Measurements from ENCODE around the gene GPATCH2. TPM values are rescaled to one million over a fixed set of nuclear protein-coding genes. Genes with fewer than 3 reads are reported as not detected.

GPATCH2 gene
- total and polyA plus RNA-seq, 10 of the 15 experiments (the other 5 are each of a cell fraction or from before 2014, with no cell fraction given): 3.2 to 12.2 (median 5.4) TPM

- TF ChIP-seq JUNB (IDR thresholded peaks at IDR 0.05) (peak; percentile 73), ESRRA (IDR thresholded peaks at IDR 0.05; ENCODE audit: low read length) (no peak)
These were observed 148.4 kb downstream of the GPATCH2 start (continued) for GRCh38 chr1:217482356-217483102.

GRCh38 chr1:217478450-217478849 is 152.4 kb downstream of the GPATCH2 start:
- FAIRE-seq (no peak), DNase-seq (ENCODE audit: low read depth, low spot score) (no peak), ATAC-seq (no peak)
- in situ Hi-C loops (cut with MboI): no loop called here
- no peaks in the 10 kb centered on the region for H3K79me2 ChIP-seq (ENCODE audit: control insufficient read depth, insufficient read depth, low read length)
- peaks cover 6% of the 10 kb centered on the region for H3K4me1 ChIP-seq (ENCODE audit: control insufficient read depth, insufficient read depth, low read length)
- H2AFZ ChIP-seq (ENCODE audit: control insufficient read depth, low read depth, low read length): no peak overlapping the region
- ChIA-PET SMC1A (ENCODE audit: uncharacterized antibody, unreplicated experiment) (no interaction called here), RAD21 (ENCODE audit: unreplicated experiment) (no interaction called here), CTCF (no interaction called here), POLR2A (no interaction called here)
- intact Hi-C loops (cut with micrococcal nuclease; ENCODE audit: unreplicated experiment): no loop called here
- no peaks in the 10 kb centered on the region for H3K9me3 ChIP-seq (replicated peaks; ENCODE audit: control insufficient read depth, insufficient read depth, low read length)
- no peaks in the 10 kb centered on the region for H3K36me3 ChIP-seq (ENCODE audit: control insufficient read depth in 2 of 2, insufficient read depth in 2 of 2, low read length in 1 of 2)
- H3K4me2 ChIP-seq (ENCODE audit: control insufficient read depth, insufficient read depth): no peak overlapping the region
- no peaks in the 10 kb centered on the region for H4K20me1 ChIP-seq (ENCODE audit: control insufficient read depth, insufficient read depth)
- H3K27me3 ChIP-seq (replicated peaks in 1 of 2; ENCODE audit: control insufficient read depth in 2 of 2, insufficient read depth in 2 of 2, low read length in 1 of 2): no peaks in the 10 kb centered on the region
- H3K4me3 ChIP-seq: no peak overlapping the region
- H3K27ac ChIP-seq (ENCODE audit: control insufficient read depth, insufficient read depth): no peak overlapping the region
- BruUV-seq (replicated peaks): no TSS peak
- no peak overlapping the region for H3K9ac ChIP-seq (ENCODE audit: control insufficient read depth, insufficient read depth, low read length)
- TF ChIP-seq STAT3 (IDR thresholded peaks at IDR 0.05; ENCODE audit: low read depth, low read length) (no peak), IRF4 (IDR thresholded peaks at IDR 0.05; ENCODE audit: low read depth, low read length) (no peak), NRF1 (conservative IDR thresholded peaks at IDR 0.05; ENCODE audit: low read depth, low read length) (no peak), CEBPZ (IDR thresholded peaks at IDR 0.05; ENCODE audit: low read depth, low read length) (no peak), MYB (IDR thresholded peaks at IDR 0.05; ENCODE audit: borderline replicate concordance, low read depth, low read length) (no peak), KDM1A (IDR thresholded peaks at IDR 0.05; ENCODE audit: borderline replicate concordance) (no peak), ZBTB40 (IDR thresholded peaks at IDR 0.05; ENCODE audit: borderline replicate concordance) (no peak), TCF3 (IDR thresholded peaks at IDR 0.05; ENCODE audit: borderline replicate concordance, insufficient read depth, low read depth, low read length) (no peak)
- TF ChIP-seq, protein P1, sequence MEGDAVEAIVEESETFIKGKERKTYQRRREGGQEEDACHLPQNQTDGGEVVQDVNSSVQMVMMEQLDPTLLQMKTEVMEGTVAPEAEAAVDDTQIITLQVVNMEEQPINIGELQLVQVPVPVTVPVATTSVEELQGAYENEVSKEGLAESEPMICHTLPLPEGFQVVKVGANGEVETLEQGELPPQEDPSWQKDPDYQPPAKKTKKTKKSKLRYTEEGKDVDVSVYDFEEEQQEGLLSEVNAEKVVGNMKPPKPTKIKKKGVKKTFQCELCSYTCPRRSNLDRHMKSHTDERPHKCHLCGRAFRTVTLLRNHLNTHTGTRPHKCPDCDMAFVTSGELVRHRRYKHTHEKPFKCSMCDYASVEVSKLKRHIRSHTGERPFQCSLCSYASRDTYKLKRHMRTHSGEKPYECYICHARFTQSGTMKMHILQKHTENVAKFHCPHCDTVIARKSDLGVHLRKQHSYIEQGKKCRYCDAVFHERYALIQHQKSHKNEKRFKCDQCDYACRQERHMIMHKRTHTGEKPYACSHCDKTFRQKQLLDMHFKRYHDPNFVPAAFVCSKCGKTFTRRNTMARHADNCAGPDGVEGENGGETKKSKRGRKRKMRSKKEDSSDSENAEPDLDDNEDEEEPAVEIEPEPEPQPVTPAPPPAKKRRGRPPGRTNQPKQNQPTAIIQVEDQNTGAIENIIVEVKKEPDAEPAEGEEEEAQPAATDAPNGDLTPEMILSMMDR (IDR thresholded peaks at IDR 0.05 in 2 of 3, conservative IDR thresholded peaks at IDR 0.05 in 1 of 3; ENCODE audit: control insufficient read depth in 2 of 3, extremely low read depth in 1 of 3, insufficient read depth in 1 of 3, low read depth in 3 of 3, low read length in 3 of 3): no peak

All from GM12878 (cell line).